Glutamatergic neuron (in vitro differentiated cells): ENCODE results near the gene NBPF11. TPM values are rescaled to one million over a fixed set of nuclear protein-coding genes. Genes with fewer than 3 reads are reported as not detected.

Experiments used
- DNase-seq: peaks from one replicate; pipeline ENCODE4 v3.0.0; 2022
- H3K27ac Mint-ChIP-seq: one replicate; pipeline ENCODE4 v1.8.0; 2020; ENCODE audit warnings: mild to moderate bottlenecking, mixed read lengths, inconsistent platforms; ENCODE audit not compliant: unreplicated experiment
- H3K27me3 Mint-ChIP-seq: one replicate; pipeline ENCODE4 v1.8.0; 2020; ENCODE audit warnings: mild to moderate bottlenecking, moderate library complexity, mixed read lengths, inconsistent platforms; ENCODE audit not compliant: unreplicated experiment
- H3K36me3 Mint-ChIP-seq: one replicate; pipeline ENCODE4 v1.8.0; 2020; ENCODE audit warnings: mild to moderate bottlenecking, mixed read lengths, inconsistent platforms; ENCODE audit not compliant: unreplicated experiment
- H3K4me1 Mint-ChIP-seq: one replicate; pipeline ENCODE4 v1.8.0; 2020; ENCODE audit warnings: mild to moderate bottlenecking, low read depth, mixed read lengths, inconsistent platforms; ENCODE audit not compliant: unreplicated experiment
- H3K4me3 Mint-ChIP-seq: one replicate; pipeline ENCODE4 v1.8.0; 2020; ENCODE audit warnings: mild to moderate bottlenecking, mixed read lengths, inconsistent platforms; ENCODE audit not compliant: unreplicated experiment
- H3K9me3 Mint-ChIP-seq: one replicate; pipeline ENCODE4 v1.8.0; 2020; ENCODE audit warnings: mild to moderate bottlenecking, moderate library complexity, mixed read lengths, inconsistent platforms; ENCODE audit not compliant: unreplicated experiment
- CTCF ChIP-seq: fragments of 200-600 bp; sonication (generic); IDR thresholded peaks from one replicate; pipeline ENCODE4 v1.5.0; 2021; ENCODE audit not compliant: partially characterized antibody, unreplicated experiment
- total RNA-seq: library from RNA; stranded (reverse); fragmentation: NEBNext Ultra II Directional; extraction: Animal tissue kit (Norgen Biotek cat#: 25700); gene quantifications from one replicate; pipeline ENCODE4 v1.2.1, GENCODE V29; 2021; ENCODE audit not compliant: unreplicated experiment

Gene NBPF11
- total RNA-seq, 1 donor from 2014 or later: 8.9 TPM

GRCh38 chr1:148166558-148167492 lies 14.7 kb upstream of the NBPF11 start:
- Mint-ChIP-seq H3K27me3 (peaks cover 5% of the 10 kb centered on the region), H3K27ac (no peak overlapping the region), H3K36me3 (no peaks in the 10 kb centered on the region), H3K4me3 (no peak overlapping the region), H3K4me1 (peaks cover 2% of the 10 kb centered on the region), H3K9me3 (peaks cover 1% of the 10 kb centered on the region)
- no peak for TF ChIP-seq CTCF
- DNase-seq: no peak

- Mint-ChIP-seq H3K4me3 (no peak overlapping the region), H3K4me1 (no peaks in the 10 kb centered on the region), H3K9me3 (peaks cover 1% of the 10 kb centered on the region), H3K27me3 (peaks cover 7% of the 10 kb centered on the region), H3K36me3 (peaks cover 17% of the 10 kb centered on the region), H3K27ac (no peak overlapping the region)
- peak; percentile 11 for DNase-seq
- no peak for TF ChIP-seq CTCF
Observed at GRCh38 chr1:148162363-148162762, 10.3 kb upstream of the NBPF11 start.

- no peak for TF ChIP-seq CTCF
- no peaks in the 10 kb centered on the region for H3K4me1 Mint-ChIP-seq
- peak; percentile 7 for DNase-seq
Observed at GRCh38 chr1:148161053-148161901, 9.2 kb upstream of the NBPF11 start.

GRCh38 chr1:148160343-148161052 lies 8.4 kb upstream of the NBPF11 start:
- H3K4me1 Mint-ChIP-seq: no peaks in the 10 kb centered on the region
- DNase-seq: no peak
- no peak overlapping the region for H3K27ac Mint-ChIP-seq

More at GRCh38 chr1:148161053-148161901, 9.2 kb upstream of the NBPF11 start:
- H3K36me3 Mint-ChIP-seq: peaks cover 17% of the 10 kb centered on the region
- no peak overlapping the region for H3K27ac Mint-ChIP-seq
- H3K9me3 Mint-ChIP-seq: peaks cover 1% of the 10 kb centered on the region
- H3K27me3 Mint-ChIP-seq: peaks cover 7% of the 10 kb centered on the region
- H3K4me3 Mint-ChIP-seq: no peak overlapping the region

More at GRCh38 chr1:148160343-148161052, 8.4 kb upstream of the NBPF11 start:
- peaks cover 7% of the 10 kb centered on the region for H3K27me3 Mint-ChIP-seq
- H3K9me3 Mint-ChIP-seq: peaks cover 1% of the 10 kb centered on the region
- H3K4me3 Mint-ChIP-seq: no peak overlapping the region
- no peak for TF ChIP-seq CTCF
- H3K36me3 Mint-ChIP-seq: peaks cover 17% of the 10 kb centered on the region
